HepG2 (cell line): ENCODE results near the gene SNX3. TPM values are rescaled to one million over a fixed set of nuclear protein-coding genes. Genes with fewer than 3 reads are reported as not detected.

Source experiments
- ATAC-seq: fragments of 200-7000 bp; cut with Tn5 transposase; 3 replicates; pipeline ENCODE4 v1.9.1; 2020; ENCODE audit warnings: mild to moderate bottlenecking, moderate library complexity
- BruUV-seq: library from RNA; stranded (reverse); fragments of 400-500 nt; replicated peaks from 2 replicates; lab custom pipeline; 2021; lab: Mats Ljungman, UMichigan
- CTCF ChIA-PET: fragments of 300-600 bp; formaldehyde crosslinking; extraction: SDS; loops from one replicate; lab custom pipeline; 2021; ENCODE audit warnings: low total read pairs, inconsistent platforms, low intra/inter-chr PET ratio; lab: Yijun Ruan, JAX
- POLR2A ChIA-PET: fragments of 350-600 bp; sonication (Branson Sonifier 250); formaldehyde crosslinking; loops from one replicate; lab custom pipeline; 2020; ENCODE audit warnings: antibody characterized with exemption, inconsistent platforms; lab: Yijun Ruan, JAX
- DNase-seq: peaks from one replicate; pipeline ENCODE4 v3.0.0-alpha.2; 2015; ENCODE audit warnings: low spot score
- FAIRE-seq: peaks from 3 replicates; lab custom pipeline; 2011; peaks lifted over from hg19 to GRCh38; lab: Jason Lieb, UNC
- H2AFZ ChIP-seq: one replicate; pipeline ENCODE4 v1.6.1; 2011; ENCODE audit warnings: low read length, inconsistent platforms
- H3K27ac ChIP-seq: fragments of 300-600 bp; 3 replicates; pipeline ENCODE4 v1.8.0; 2011; ENCODE audit warnings: mixed run types, mild to moderate bottlenecking, mixed read lengths, low read length, inconsistent platforms; ENCODE audit not compliant: insufficient read depth; ENCODE audit errors: extremely low read length
- H3K27me3 ChIP-seq, 2 experiments: fragments of 200-600 bp in 1 of 2; 2 replicates in 1 of 2; 3 replicates in 1 of 2; pipeline versions ENCODE4 v1.6.0 to v1.8.0; 2011; ENCODE audit warnings: low read length in 2 of 2, mild to moderate bottlenecking in 2 of 2, moderate library complexity in 2 of 2, inconsistent platforms in 1 of 2; ENCODE audit not compliant: insufficient read depth in 2 of 2, control insufficient read depth in 1 of 2
- H3K36me3 ChIP-seq, 2 experiments: fragments of 200-600 bp in 1 of 2; replicated peaks in 1 of 2; 2 replicates in 1 of 2; 3 replicates in 1 of 2; pipeline versions ENCODE4 v1.5.1 to v1.8.0; 2011; ENCODE audit warnings: low read length in 2 of 2, inconsistent platforms in 1 of 2; ENCODE audit not compliant: insufficient read depth in 2 of 2, control insufficient read depth in 1 of 2
- H3K4me1 ChIP-seq: 2 replicates; pipeline ENCODE4 v1.5.1; 2012; ENCODE audit warnings: low read length, inconsistent platforms; ENCODE audit not compliant: insufficient read depth
- H3K4me2 ChIP-seq: 2 replicates; pipeline ENCODE4 v1.6.0; 2011; ENCODE audit warnings: low read depth, low read length, inconsistent platforms
- H3K4me3 ChIP-seq, 3 experiments: fragments of 200-600 bp in 1 of 3; sonication (generic), shearing (Covaris generic) in 1 of 3; replicated peaks in 1 of 3; 2 replicates each; pipeline ENCODE4 v1.5.1; 2011 to 2016; ENCODE audit warnings: low read length in 3 of 3, inconsistent platforms in 2 of 3, low read depth in 2 of 3, mild to moderate bottlenecking in 2 of 3, control low read depth in 1 of 3, mixed read lengths in 1 of 3; ENCODE audit not compliant: insufficient read depth in 1 of 3
- H3K79me2 ChIP-seq: one replicate; pipeline ENCODE4 v1.6.1; 2011; ENCODE audit warnings: low read length, inconsistent platforms; ENCODE audit not compliant: insufficient read depth
- H3K9ac ChIP-seq: 2 replicates; pipeline ENCODE4 v1.6.0; 2011; ENCODE audit warnings: mild to moderate bottlenecking, low read depth, low read length, inconsistent platforms; ENCODE audit not compliant: insufficient read depth
- H3K9me3 ChIP-seq: 2 replicates; pipeline ENCODE4 v1.5.1; 2012; ENCODE audit warnings: mild to moderate bottlenecking, low read length
- H4K20me1 ChIP-seq: 2 replicates; pipeline ENCODE4 v1.6.0; 2011; ENCODE audit warnings: inconsistent platforms, mild to moderate bottlenecking, low read length, moderate library complexity; ENCODE audit not compliant: insufficient read depth
- ADNP ChIP-seq: sonication (generic); formaldehyde crosslinking; IDR thresholded peaks from 2 replicates; pipeline ENCODE4 v1.4.0; 2020; ENCODE audit warnings: missing genetic modification reagents
- CCDC6 ChIP-seq: sonication (generic); formaldehyde crosslinking; IDR thresholded peaks from 2 replicates; pipeline ENCODE4 v1.8.1; 2022; ENCODE audit warnings: mild to moderate bottlenecking, missing genetic modification reagents, moderate library complexity
- ETV6 ChIP-seq: sonication (generic); formaldehyde crosslinking; conservative IDR thresholded peaks from 2 replicates; pipeline ENCODE4 v1.4.0; 2020; ENCODE audit warnings: missing genetic modification reagents
- FOXA3 ChIP-seq: IDR thresholded peaks from 2 replicates; pipeline ENCODE4 v1.6.1; 2016; ENCODE audit warnings: missing genetic modification reagents, missing compliant biosample characterization
- HMG20A ChIP-seq: IDR thresholded peaks from 2 replicates; pipeline ENCODE4 v1.6.1; 2016; ENCODE audit warnings: borderline replicate concordance
- KDM3A ChIP-seq: IDR thresholded peaks from 2 replicates; pipeline ENCODE4 v1.6.1; 2018; ENCODE audit warnings: low read depth, missing compliant biosample characterization
- MTA1 ChIP-seq: sonication (generic); formaldehyde crosslinking; IDR thresholded peaks from 2 replicates; pipeline ENCODE4 v1.4.0; 2020; ENCODE audit warnings: missing genetic modification reagents, mild to moderate bottlenecking, borderline replicate concordance
- PCBP1 ChIP-seq: fragments of 200-400 bp; formaldehyde crosslinking; IDR thresholded peaks from 2 replicates; pipeline ENCODE4 v1.6.1; 2017; ENCODE audit warnings: mild to moderate bottlenecking, low read depth, low read length, borderline replicate concordance
- PHF20 ChIP-seq: sonication (generic); formaldehyde crosslinking; IDR thresholded peaks from 2 replicates; pipeline ENCODE4 v1.5.0; 2020; ENCODE audit warnings: mild to moderate bottlenecking, missing genetic modification reagents
- SALL2 ChIP-seq: sonication (generic); formaldehyde crosslinking; IDR thresholded peaks from 2 replicates; pipeline ENCODE4 v1.8.1; 2023; ENCODE audit warnings: mild to moderate bottlenecking, missing genetic modification reagents, inconsistent platforms
- SMARCC2 ChIP-seq: fragments of 450-650 bp; IDR thresholded peaks from 2 replicates; pipeline ENCODE4 v1.6.1; 2017; ENCODE audit warnings: antibody characterized with exemption, mild to moderate bottlenecking
- SNRNP70 ChIP-seq: fragments of 200-400 bp; formaldehyde crosslinking; IDR thresholded peaks from 2 replicates; pipeline ENCODE4 v1.6.1; 2017; ENCODE audit warnings: mild to moderate bottlenecking, low read depth, low read length, moderate library complexity
- ZMAT3 ChIP-seq: sonication (generic); formaldehyde crosslinking; conservative IDR thresholded peaks from 2 replicates; pipeline ENCODE4 v1.7.0; 2021; ENCODE audit warnings: missing genetic modification reagents
- ZNF24 ChIP-seq: fragments of 450-650 bp; IDR thresholded peaks from 2 replicates; pipeline ENCODE4 v1.6.1; 2017; ENCODE audit warnings: antibody characterized with exemption, mild to moderate bottlenecking
- ZNF335 ChIP-seq: sonication (generic); formaldehyde crosslinking; IDR thresholded peaks from 2 replicates; pipeline ENCODE4 v1.4.0; 2020; ENCODE audit warnings: missing genetic modification reagents
- WGBS: methylation state at CpG from one replicate; pipeline ENCODE4 v1.1.6; 2017; ENCODE audit warnings: low lambda C conversion rate; 5-methylcytosine and 5-hydroxymethylcytosine counted together
- in situ Hi-C: cut with HindIII; loops from 2 replicates; pipeline ENCODE4 v1.10.0; 2017; ENCODE audit warnings: low pct_unique_long_range_greater_than_20kb; ENCODE audit not compliant: extremely low pct_ligation_motif_present
- intact Hi-C: fragments of 100-400 bp; cut with micrococcal nuclease; formaldehyde crosslinking; loops from one replicate; pipeline ENCODE4 v1.10.0; 2022; ENCODE audit not compliant: unreplicated experiment
- polyA plus RNA-seq, 8 experiments: library from polyadenylated mRNA; depleted of rRNA in 3 of 8; stranded (reverse) in 7 of 8; unstranded in 1 of 8; fragments of >200 nt; fragmentation: Illumina TruSeq in 4 of 8; extraction: Trizol in 4 of 8; gene quantifications; 2 replicates each; pipeline versions ENCODE4 v1.2.1 to v1.2.3, GENCODE V29; 2011 to 2016; ENCODE audit warnings: low read depth in 4 of 8, missing spikeins in 1 of 8, mixed read lengths in 1 of 8; ENCODE audit not compliant: insufficient read depth in 1 of 8
- total RNA-seq, 5 experiments: library from RNA; depleted of rRNA; stranded (reverse); fragments of >200 nt; fragmentation: Illumina TruSeq; extraction: Trizol; gene quantifications; 2 replicates each; pipeline ENCODE4 v1.2.3, GENCODE V29; 2016; ENCODE audit warnings: low read depth in 1 of 5
- TF ChIP-seq, protein P1 (sequence below): sonication (generic); formaldehyde crosslinking; IDR thresholded peaks from 2 replicates; pipeline ENCODE4 v1.8.0; 2023; ENCODE audit warnings: mild to moderate bottlenecking, missing genetic modification reagents
- TF ChIP-seq, protein P2 (sequence below): sonication (generic); formaldehyde crosslinking; IDR thresholded peaks from 2 replicates; pipeline ENCODE4 v1.4.0; 2020; ENCODE audit warnings: missing genetic modification reagents
- TF ChIP-seq, protein P3 (sequence below): sonication (generic); formaldehyde crosslinking; IDR thresholded peaks from 2 replicates; pipeline ENCODE4 v1.5.0; 2020; ENCODE audit warnings: mild to moderate bottlenecking, missing genetic modification reagents, borderline replicate concordance

SNX3 gene
- total and polyA plus RNA-seq, 2 of the 13 experiments (the other 11 are each of a cell fraction or from before 2014, with no cell fraction given) = 84.9 to 226 TPM

DNA sequence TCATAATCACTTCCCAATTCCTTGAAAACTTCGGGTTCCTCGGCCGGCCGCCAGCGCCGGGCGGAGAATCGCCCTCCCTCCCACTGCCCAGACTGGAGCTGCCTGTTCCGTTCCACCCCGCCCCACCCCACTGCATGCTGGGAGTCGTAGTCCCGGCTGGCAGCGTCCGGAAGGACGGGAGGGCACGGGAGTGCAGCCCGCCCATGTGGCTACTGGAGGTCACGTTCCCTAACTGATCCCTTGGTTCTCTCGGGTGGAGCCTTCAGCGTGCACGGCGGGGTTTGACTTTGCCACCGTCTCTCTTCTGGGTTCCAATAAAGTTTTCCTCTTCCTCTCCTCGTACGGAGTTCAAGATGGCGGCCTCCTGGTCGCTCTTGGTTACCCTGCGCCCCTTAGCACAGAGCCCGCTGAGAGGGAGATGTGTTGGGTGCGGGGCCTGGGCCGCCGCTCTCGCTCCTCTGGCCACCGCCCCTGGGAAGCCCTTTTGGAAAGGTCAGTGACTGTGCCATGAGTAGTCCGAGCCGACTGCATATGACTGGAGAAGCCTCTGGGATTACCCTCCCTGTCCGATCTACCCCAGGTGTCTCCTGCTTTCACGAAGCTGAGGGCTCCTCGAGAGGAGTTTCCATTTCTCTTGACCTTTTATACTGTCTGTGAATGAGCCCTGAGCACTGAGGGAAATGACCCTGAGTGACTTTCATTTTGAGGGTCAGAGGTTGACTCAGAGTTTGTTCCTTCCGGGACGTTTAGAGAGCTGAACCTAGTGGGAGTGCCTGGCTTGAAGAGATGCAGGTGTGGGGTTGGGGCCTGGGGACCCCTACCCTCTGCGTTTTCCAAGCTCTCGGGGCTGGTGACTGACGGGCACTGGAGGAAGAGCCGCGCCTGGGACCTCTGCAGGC lies 34.1 kb upstream of the SNX3 start, which contains the start of gene AFG1L:
Gene AFG1L (plus strand): TSS at position 328 of the 899 bp plus-strand sequence. CDS start 26 bp downstream, at position 354.
- H3K27ac ChIP-seq = peak within 1 kb of the TSS; percentile 96
- TSS peak; percentile 76 for BruUV-seq
- H2AFZ ChIP-seq = peak within 1 kb of the TSS; percentile 88
- POLR2A ChIA-PET = interaction anchor here (0.6 to 2.6 kb wide), 15 partner anchors 8 to 292 kb away, joined by 3 to 36 read pairs (median 4); partner anchors contain the start of gene SNX3
- 2% methylated on average over 26 of the region's 46 CpGs for WGBS
- 0 out of 2 replicates have a peak, but pooled peaks cover 8% of the 10 kb centered on the region for H3K4me1 ChIP-seq
- peak within 1 kb of the TSS; percentile 94 for H3K9ac ChIP-seq
- peak within 1 kb of the TSS; percentile 93 for H3K4me2 ChIP-seq
- DNase-seq (peak; percentile 86), FAIRE-seq (peak; percentile 21), ATAC-seq (peak; percentile 96)
- in situ Hi-C loops (no loop called here), intact Hi-C loops (loop anchor here (1.0 kb wide), 1 partner anchor 34 kb away; the partner anchor contains the start of gene SNX3)
- H3K36me3 ChIP-seq = no peaks in the 10 kb centered on the region
- no peaks in the 10 kb centered on the region for H3K9me3 ChIP-seq
- CTCF ChIA-PET = no interaction called here
- peak within 1 kb of the TSS; percentile 59 to 84 (median 72) for H3K4me3 ChIP-seq
- peaks cover 18% of the 10 kb centered on the region for H3K79me2 ChIP-seq
- no peaks in the 10 kb centered on the region; a peak in 1 of 5 replicates for H3K27me3 ChIP-seq
- H4K20me1 ChIP-seq = no peaks in the 10 kb centered on the region
- TF ChIP-seq ZNF24 (no peak), PHF20 (CRISPR knock-in tag) (peak; percentile 71), SMARCC2 (no peak), ADNP (CRISPR knock-in tag) (no peak), CCDC6 (CRISPR knock-in tag) (peak; percentile 60; the same call in 1 of the 2 replicates), SALL2 (CRISPR knock-in tag) (peak; percentile 85), FOXA3 (CRISPR knock-in tag) (0 out of 2 replicates have a peak, but pooled peaks have one; percentile 33), PCBP1 (no peak), ZNF335 (peak; percentile 69; the same call in 1 of the 2 replicates), HMG20A (no peak), KDM3A (CRISPR knock-in tag) (peak; percentile 77), ZMAT3 (CRISPR knock-in tag) (no peak), ETV6 (0 out of 2 replicates have a peak, but pooled peaks have one; percentile 25), MTA1 (CRISPR knock-in tag) (peak; percentile 52; the same call in 1 of the 2 replicates), SNRNP70 (no peak)
- TF ChIP-seq, protein P1, sequence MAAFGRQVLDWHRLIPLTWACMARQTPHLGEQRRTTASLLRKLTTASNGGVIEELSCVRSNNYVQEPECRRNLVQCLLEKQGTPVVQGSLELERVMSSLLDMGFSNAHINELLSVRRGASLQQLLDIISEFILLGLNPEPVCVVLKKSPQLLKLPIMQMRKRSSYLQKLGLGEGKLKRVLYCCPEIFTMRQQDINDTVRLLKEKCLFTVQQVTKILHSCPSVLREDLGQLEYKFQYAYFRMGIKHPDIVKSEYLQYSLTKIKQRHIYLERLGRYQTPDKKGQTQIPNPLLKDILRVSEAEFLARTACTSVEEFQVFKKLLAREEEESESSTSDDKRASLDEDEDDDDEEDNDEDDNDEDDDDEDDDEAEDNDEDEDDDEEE (CRISPR knock-in tag) = peak; percentile 89
- TF ChIP-seq, protein P2, sequence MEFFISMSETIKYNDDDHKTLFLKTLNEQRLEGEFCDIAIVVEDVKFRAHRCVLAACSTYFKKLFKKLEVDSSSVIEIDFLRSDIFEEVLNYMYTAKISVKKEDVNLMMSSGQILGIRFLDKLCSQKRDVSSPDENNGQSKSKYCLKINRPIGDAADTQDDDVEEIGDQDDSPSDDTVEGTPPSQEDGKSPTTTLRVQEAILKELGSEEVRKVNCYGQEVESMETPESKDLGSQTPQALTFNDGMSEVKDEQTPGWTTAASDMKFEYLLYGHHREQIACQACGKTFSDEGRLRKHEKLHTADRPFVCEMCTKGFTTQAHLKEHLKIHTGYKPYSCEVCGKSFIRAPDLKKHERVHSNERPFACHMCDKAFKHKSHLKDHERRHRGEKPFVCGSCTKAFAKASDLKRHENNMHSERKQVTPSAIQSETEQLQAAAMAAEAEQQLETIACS (CRISPR knock-in tag) = peak; percentile 41; the same call in 1 of the 2 replicates
- TF ChIP-seq, protein P3, sequence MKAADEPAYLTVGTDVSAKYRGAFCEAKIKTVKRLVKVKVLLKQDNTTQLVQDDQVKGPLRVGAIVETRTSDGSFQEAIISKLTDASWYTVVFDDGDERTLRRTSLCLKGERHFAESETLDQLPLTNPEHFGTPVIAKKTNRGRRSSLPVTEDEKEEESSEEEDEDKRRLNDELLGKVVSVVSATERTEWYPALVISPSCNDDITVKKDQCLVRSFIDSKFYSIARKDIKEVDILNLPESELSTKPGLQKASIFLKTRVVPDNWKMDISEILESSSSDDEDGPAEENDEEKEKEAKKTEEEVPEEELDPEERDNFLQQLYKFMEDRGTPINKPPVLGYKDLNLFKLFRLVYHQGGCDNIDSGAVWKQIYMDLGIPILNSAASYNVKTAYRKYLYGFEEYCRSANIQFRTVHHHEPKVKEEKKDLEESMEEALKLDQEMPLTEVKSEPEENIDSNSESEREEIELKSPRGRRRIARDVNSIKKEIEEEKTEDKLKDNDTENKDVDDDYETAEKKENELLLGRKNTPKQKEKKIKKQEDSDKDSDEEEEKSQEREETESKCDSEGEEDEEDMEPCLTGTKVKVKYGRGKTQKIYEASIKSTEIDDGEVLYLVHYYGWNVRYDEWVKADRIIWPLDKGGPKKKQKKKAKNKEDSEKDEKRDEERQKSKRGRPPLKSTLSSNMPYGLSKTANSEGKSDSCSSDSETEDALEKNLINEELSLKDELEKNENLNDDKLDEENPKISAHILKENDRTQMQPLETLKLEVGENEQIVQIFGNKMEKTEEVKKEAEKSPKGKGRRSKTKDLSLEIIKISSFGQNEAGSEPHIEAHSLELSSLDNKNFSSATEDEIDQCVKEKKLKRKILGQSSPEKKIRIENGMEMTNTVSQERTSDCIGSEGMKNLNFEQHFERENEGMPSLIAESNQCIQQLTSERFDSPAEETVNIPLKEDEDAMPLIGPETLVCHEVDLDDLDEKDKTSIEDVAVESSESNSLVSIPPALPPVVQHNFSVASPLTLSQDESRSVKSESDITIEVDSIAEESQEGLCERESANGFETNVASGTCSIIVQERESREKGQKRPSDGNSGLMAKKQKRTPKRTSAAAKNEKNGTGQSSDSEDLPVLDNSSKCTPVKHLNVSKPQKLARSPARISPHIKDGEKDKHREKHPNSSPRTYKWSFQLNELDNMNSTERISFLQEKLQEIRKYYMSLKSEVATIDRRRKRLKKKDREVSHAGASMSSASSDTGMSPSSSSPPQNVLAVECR (CRISPR knock-in tag) = peak; percentile 82; the same call in 1 of the 2 replicates
